ENCODE measurements around the gene DCDC2C.

The DCDC2C gene

GRCh38 chr2:3737128-3737527 is 33.8 kb downstream of the DCDC2C start:
- no peak for DNase-seq (ENCODE audit: low read depth)
- H3K4me3 ChIP-seq (ENCODE audit: low read depth, low read length): no peak overlapping the region
- TF ChIP-seq, protein P1, sequence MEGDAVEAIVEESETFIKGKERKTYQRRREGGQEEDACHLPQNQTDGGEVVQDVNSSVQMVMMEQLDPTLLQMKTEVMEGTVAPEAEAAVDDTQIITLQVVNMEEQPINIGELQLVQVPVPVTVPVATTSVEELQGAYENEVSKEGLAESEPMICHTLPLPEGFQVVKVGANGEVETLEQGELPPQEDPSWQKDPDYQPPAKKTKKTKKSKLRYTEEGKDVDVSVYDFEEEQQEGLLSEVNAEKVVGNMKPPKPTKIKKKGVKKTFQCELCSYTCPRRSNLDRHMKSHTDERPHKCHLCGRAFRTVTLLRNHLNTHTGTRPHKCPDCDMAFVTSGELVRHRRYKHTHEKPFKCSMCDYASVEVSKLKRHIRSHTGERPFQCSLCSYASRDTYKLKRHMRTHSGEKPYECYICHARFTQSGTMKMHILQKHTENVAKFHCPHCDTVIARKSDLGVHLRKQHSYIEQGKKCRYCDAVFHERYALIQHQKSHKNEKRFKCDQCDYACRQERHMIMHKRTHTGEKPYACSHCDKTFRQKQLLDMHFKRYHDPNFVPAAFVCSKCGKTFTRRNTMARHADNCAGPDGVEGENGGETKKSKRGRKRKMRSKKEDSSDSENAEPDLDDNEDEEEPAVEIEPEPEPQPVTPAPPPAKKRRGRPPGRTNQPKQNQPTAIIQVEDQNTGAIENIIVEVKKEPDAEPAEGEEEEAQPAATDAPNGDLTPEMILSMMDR (IDR thresholded peaks at IDR 0.05; ENCODE audit: low read depth, low read length): no peak
- TF ChIP-seq, protein P2, sequence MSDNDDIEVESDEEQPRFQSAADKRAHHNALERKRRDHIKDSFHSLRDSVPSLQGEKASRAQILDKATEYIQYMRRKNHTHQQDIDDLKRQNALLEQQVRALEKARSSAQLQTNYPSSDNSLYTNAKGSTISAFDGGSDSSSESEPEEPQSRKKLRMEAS (IDR thresholded peaks at IDR 0.05; ENCODE audit: low read depth, low read length): no peak
- TF ChIP-seq MYC (IDR thresholded peaks at IDR 0.05; ENCODE audit: low read depth, low read length): no peak
- no peak for TF ChIP-seq POLR2A (IDR thresholded peaks at IDR 0.05; ENCODE audit: extremely low read depth, insufficient read length)

- TF ChIP-seq, protein P1 (IDR thresholded peaks at IDR 0.05; ENCODE audit: low read depth, low read length): peak; percentile 48
- TF ChIP-seq, protein P2 (IDR thresholded peaks at IDR 0.05; ENCODE audit: low read depth, low read length): no peak
- peak; percentile 56 for DNase-seq (ENCODE audit: low read depth)
- H3K4me3 ChIP-seq (ENCODE audit: low read depth, low read length): no peak overlapping the region
These were observed 35.1 kb downstream of the DCDC2C start for GRCh38 chr2:3738454-3738853.

DNA sequence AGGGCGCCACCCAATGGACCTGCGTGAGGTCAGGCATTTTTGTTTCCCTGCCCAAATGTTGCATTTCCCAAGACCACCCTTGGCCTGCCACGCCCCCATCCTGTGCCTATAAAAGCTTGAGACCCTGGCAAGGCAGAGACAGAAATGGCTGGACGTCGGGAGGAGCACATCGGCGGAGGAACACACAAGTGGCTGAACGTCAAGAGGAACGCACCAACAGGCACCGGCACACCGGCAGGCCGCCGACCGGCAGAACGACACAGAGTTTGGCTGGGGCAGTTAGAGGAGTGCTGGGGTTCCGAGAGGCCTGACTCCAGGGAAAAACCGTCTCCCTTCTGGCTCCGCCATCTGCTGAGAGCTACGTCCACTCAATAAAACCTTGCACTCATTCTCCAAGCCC is 35.9 kb downstream of the DCDC2C start:
- DNase-seq (ENCODE audit: low read depth): no peak
- no peak overlapping the region for H3K4me3 ChIP-seq (ENCODE audit: low read depth, low read length)
- TF ChIP-seq, protein P1 (IDR thresholded peaks at IDR 0.05; ENCODE audit: low read depth, low read length): no peak
- TF ChIP-seq, protein P2 (IDR thresholded peaks at IDR 0.05; ENCODE audit: low read depth, low read length): no peak
- TF ChIP-seq MYC (IDR thresholded peaks at IDR 0.05; ENCODE audit: low read depth, low read length): no peak
- TF ChIP-seq POLR2A (IDR thresholded peaks at IDR 0.05; ENCODE audit: extremely low read depth, insufficient read length): no peak

- no peak overlapping the region for H3K4me3 ChIP-seq (ENCODE audit: low read depth, low read length)
- TF ChIP-seq, protein P2 (IDR thresholded peaks at IDR 0.05; ENCODE audit: low read depth, low read length): no peak
- TF ChIP-seq, protein P1 (IDR thresholded peaks at IDR 0.05; ENCODE audit: low read depth, low read length): no peak
- TF ChIP-seq POLR2A (IDR thresholded peaks at IDR 0.05; ENCODE audit: extremely low read depth, insufficient read length) (no peak), MYC (IDR thresholded peaks at IDR 0.05; ENCODE audit: low read depth, low read length) (no peak)
- peak; percentile 59 for DNase-seq (ENCODE audit: low read depth)
These were observed 38.0 kb downstream of the DCDC2C start for GRCh38 chr2:3741396-3741795.

- TF ChIP-seq POLR2A (IDR thresholded peaks at IDR 0.05; ENCODE audit: extremely low read depth, insufficient read length): no peak
- TF ChIP-seq MYC (IDR thresholded peaks at IDR 0.05; ENCODE audit: low read depth, low read length): no peak
- TF ChIP-seq, protein P1 (IDR thresholded peaks at IDR 0.05; ENCODE audit: low read depth, low read length): no peak
- TF ChIP-seq, protein P2 (IDR thresholded peaks at IDR 0.05; ENCODE audit: low read depth, low read length): no peak
- H3K4me3 ChIP-seq (ENCODE audit: low read depth, low read length): no peak overlapping the region
- DNase-seq (ENCODE audit: low read depth): no peak
These were observed 38.7 kb downstream of the DCDC2C start for GRCh38 chr2:3741867-3742602.

Data from NB4 (cell line).